HAP-1 (cell line): ENCODE measurements around the gene GEMIN5.

Experiments
- DNase-seq, 2 experiments: peaks; one replicate each; pipeline ENCODE4 v3.0.0-alpha.2; 2016 to 2020; ENCODE audit warnings: low spot score in 2 of 2
- H3K27me3 ChIP-seq: fragments of 250-450 bp; sonication (Bioruptor Pico); 2 replicates; pipeline ENCODE4 v1.5.1; 2020; ENCODE audit warnings: low read depth, mild to moderate bottlenecking, moderate library complexity
- H3K36me3 ChIP-seq: fragments of 250-450 bp; sonication (Bioruptor Pico); replicated peaks from 2 replicates; pipeline ENCODE4 v1.5.1; 2020; ENCODE audit warnings: mild to moderate bottlenecking
- H3K4me1 ChIP-seq: fragments of 250-450 bp; sonication (Bioruptor Pico); 2 replicates; pipeline ENCODE4 v1.5.1; 2020; ENCODE audit warnings: mild to moderate bottlenecking
- H3K4me3 ChIP-seq: fragments of 250-450 bp; sonication (Bioruptor Pico); 2 replicates; pipeline ENCODE4 v1.5.1; 2020; ENCODE audit warnings: mild to moderate bottlenecking, moderate library complexity
- H3K9me3 ChIP-seq: fragments of 250-450 bp; sonication (Bioruptor Pico); 2 replicates; pipeline ENCODE4 v1.5.1; 2020; ENCODE audit warnings: mild to moderate bottlenecking, moderate library complexity
- in situ Hi-C: fragments of 300-500 bp; cut with MboI; formaldehyde crosslinking; loops from 3 replicates; pipeline ENCODE4 v1.14.3; 2020; ENCODE audit warnings: low sequenced_read_pairs, inconsistent platforms, mixed read lengths

Gene GEMIN5

GRCh38 chr5:154860123-154860522 is 77.9 kb downstream of the GEMIN5 start:
- Histone ChIP-seq H3K36me3 (peaks cover 21% of the 10 kb centered on the region), H3K27me3 (no peaks in the 10 kb centered on the region), H3K9me3 (no peaks in the 10 kb centered on the region; the same call in 1 of the 2 replicates), H3K4me3 (peak overlapping the region; percentile 89), H3K4me1 (peaks cover 19% of the 10 kb centered on the region)
- in situ Hi-C loops = no loop called here
- peak in 1 of 2 experiments; percentile 32 for DNase-seq

DNA sequence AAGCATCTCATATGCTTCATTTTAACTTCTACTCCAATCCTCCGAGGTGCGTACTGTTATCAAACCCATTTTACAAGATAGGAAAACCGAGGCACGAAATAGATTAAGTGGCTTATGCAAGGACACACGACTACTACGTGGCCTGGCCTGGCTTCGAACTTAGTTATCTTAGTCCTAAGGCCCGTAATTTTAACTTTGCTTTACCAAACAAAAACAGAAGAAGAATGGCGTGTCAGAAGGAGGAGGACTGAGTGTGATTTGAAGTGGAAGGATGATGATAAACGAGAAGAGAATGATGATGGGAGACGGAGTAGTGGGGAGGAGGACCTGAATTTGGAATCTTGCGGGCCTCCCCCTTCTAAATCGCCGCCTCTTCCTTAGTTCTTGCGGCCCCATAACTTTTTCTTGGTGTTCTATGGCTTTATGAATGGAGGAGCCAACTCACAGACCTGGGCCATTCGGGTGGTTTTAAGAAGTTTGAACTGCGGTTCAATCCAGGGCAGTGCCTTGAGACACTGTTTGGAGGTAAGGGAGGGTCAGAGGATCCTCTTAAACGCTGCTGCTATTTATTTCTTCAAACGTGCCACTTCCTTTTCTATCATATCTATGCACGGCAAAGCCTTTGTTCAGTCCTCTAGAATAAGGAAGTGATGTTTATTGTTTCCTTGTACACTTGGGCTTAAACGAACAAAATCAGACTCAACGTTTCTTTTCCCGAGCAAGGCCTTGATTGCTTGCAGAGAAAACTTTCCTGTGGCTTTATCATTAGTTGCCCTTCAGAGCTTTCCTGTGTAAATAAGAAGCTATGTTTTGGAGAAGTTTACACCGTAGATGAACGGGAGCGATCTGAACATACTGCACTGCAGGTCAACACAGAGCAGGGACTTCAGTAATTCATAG is 78.8 kb downstream of the GEMIN5 start:
- H3K27me3 ChIP-seq = no peaks in the 10 kb centered on the region
- H3K4me1 ChIP-seq = peaks cover 19% of the 10 kb centered on the region
- peaks cover 13% of the 10 kb centered on the region for H3K36me3 ChIP-seq
- in situ Hi-C loops = no loop called here
- peak overlapping the region; percentile 89 for H3K4me3 ChIP-seq
- peak in 1 of 2 experiments; percentile 16 for DNase-seq
- H3K9me3 ChIP-seq = no peaks in the 10 kb centered on the region; the same call in 1 of the 2 replicates

- H3K36me3 ChIP-seq = peaks cover 10% of the 10 kb centered on the region
- H3K27me3 ChIP-seq = no peaks in the 10 kb centered on the region
- in situ Hi-C loops = no loop called here
- DNase-seq = peak; percentile 92 to 99
- no peaks in the 10 kb centered on the region; the same call in 1 of the 2 replicates for H3K9me3 ChIP-seq
- peaks cover 19% of the 10 kb centered on the region for H3K4me1 ChIP-seq
- peak within 1 kb of the TSS; percentile 89 for H3K4me3 ChIP-seq
Measured at GRCh38 chr5:154858297-154858971, 79.6 kb downstream of the GEMIN5 start, which contains the start of gene CNOT8. CNOT8 (plus strand) TSS chr5:154858627; CDS start chr5:154863279, 4,652 bp downstream.

GRCh38 chr5:154857530-154858296 is 80.3 kb downstream of the GEMIN5 start:
- no peaks in the 10 kb centered on the region; the same call in 1 of the 2 replicates for H3K9me3 ChIP-seq
- DNase-seq = peak; percentile 90 to 96
- in situ Hi-C loops = no loop called here
- H3K4me1 ChIP-seq = peaks cover 19% of the 10 kb centered on the region
- peak overlapping the region; percentile 89 for H3K4me3 ChIP-seq
- peaks cover 3% of the 10 kb centered on the region for H3K36me3 ChIP-seq
- H3K27me3 ChIP-seq = no peaks in the 10 kb centered on the region

- H3K4me3 ChIP-seq = no peak overlapping the region
- H3K4me1 ChIP-seq = no peaks in the 10 kb centered on the region
- H3K36me3 ChIP-seq = no peaks in the 10 kb centered on the region
- no peak for DNase-seq
- H3K9me3 ChIP-seq = no peaks in the 10 kb centered on the region
- in situ Hi-C loops = no loop called here
- no peaks in the 10 kb centered on the region for H3K27me3 ChIP-seq
Measured at GRCh38 chr5:154851351-154851750, 86.7 kb downstream of the GEMIN5 start.

DNA sequence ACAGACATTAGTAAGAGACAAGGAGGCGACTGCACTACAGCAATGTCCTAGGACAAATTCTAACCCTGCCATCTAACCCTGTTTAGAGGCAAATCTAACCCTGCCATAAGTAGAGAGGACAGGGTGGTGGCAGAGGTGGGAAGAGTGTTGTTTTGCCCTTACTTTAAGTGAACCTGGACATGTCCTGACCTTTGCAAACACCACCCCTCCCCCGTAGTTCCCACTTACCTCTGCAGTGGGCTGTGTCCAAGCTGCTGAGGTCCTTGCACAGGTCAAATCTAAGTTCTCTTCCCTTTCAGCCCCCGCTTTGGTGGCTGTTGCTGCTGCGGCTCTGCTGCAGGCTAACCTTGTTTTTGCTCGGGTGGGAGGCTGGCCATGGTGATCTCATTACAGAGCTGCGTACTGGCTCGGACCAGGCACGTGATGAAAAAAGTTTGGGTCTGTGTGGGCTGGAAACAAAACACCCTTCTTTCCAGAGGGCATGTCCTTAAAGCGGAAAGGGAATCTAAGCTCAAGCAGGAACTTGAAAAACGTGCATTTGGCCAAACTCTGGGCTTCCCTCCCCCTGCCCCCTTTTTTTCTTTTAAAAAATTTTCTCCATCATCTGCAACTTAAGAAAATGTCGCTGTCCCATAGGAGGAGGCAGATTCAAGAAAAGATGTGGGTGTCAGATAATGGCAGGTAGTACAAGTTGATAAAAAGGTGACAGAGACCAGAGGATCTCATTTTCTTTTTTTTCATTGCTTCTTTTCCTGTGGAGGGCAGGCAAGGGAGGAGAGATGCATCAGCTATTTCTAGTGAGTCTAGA is 87.6 kb downstream of the GEMIN5 start, which contains the start of gene FAXDC2:
FAXDC2 (minus strand) TSS at position 349 of the 808 bp plus-strand sequence. CDS start 12,425 bp downstream, outside the sequence.
- H3K4me3 ChIP-seq = no peak within 1 kb of the TSS

DNA sequence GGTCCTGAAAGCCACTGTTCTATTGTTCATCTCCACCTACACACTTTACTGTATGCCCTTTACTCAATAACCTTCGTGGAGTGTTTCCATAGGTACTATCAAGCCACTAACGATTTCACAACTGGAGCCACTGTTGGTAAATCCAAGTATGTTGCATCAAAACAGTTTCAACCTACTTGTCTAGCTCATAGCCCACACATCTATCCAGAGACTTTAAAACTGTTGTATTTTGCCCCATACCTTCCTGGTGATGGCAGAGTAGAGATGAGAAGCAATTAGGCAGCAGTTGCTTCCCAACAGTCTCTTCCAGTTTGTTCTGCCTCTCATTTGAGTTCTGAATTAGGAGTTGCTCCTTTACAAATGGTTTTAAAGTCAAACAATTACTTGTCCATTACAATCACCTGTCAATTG is 88.2 kb downstream of the GEMIN5 start:
- Histone ChIP-seq H3K27me3 (no peaks in the 10 kb centered on the region), H3K36me3 (no peaks in the 10 kb centered on the region), H3K4me3 (no peak overlapping the region), H3K9me3 (no peaks in the 10 kb centered on the region), H3K4me1 (no peaks in the 10 kb centered on the region)
- in situ Hi-C loops = no loop called here
- no peak for DNase-seq

More for the DNA sequence above, 87.6 kb downstream of the GEMIN5 start, which contains the start of gene FAXDC2:
- Histone ChIP-seq H3K9me3 (no peaks in the 10 kb centered on the region), H3K36me3 (no peaks in the 10 kb centered on the region), H3K27me3 (no peaks in the 10 kb centered on the region), H3K4me1 (no peaks in the 10 kb centered on the region)
- in situ Hi-C loops = no loop called here
- peak in 1 of 2 experiments; percentile 24 for DNase-seq

DNA sequence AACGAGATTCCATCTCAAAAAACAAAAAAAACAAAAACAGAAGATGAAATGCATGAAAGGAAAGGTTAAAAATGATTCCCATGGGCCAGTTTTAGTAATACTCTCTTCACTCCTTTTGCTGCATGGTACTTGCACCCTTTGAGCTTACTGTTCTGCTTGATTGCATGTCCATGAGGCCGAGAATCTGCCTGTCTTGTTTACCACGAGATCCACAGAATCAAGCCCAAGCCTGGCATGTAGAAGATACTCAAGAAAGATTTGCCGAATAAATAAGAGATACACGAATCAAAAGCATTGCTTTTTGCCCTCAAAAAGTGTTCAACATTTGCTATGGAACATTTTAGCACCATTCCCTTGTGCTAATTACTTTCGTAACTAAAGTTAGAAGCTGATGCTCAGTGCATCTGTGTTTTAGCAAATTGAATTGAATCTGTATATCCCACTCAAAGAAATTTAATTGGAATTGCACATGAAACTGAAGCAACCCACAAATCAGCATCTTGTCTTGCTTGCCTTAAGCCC is 88.7 kb downstream of the GEMIN5 start:
- Histone ChIP-seq H3K4me3 (no peak overlapping the region), H3K36me3 (no peaks in the 10 kb centered on the region), H3K9me3 (no peaks in the 10 kb centered on the region), H3K27me3 (no peaks in the 10 kb centered on the region), H3K4me1 (no peaks in the 10 kb centered on the region)
- in situ Hi-C loops = no loop called here
- no peak for DNase-seq

- Histone ChIP-seq H3K4me3 (no peak overlapping the region), H3K4me1 (no peaks in the 10 kb centered on the region), H3K9me3 (no peaks in the 10 kb centered on the region), H3K27me3 (no peaks in the 10 kb centered on the region), H3K36me3 (no peaks in the 10 kb centered on the region)
- DNase-seq = no peak
- in situ Hi-C loops = no loop called here
Measured at GRCh38 chr5:154844809-154845208, 93.2 kb downstream of the GEMIN5 start.

GRCh38 chr5:154842689-154843530 is 95.1 kb downstream of the GEMIN5 start:
- DNase-seq = no peak
- H3K4me3 ChIP-seq = no peak overlapping the region
- no peaks in the 10 kb centered on the region for H3K4me1 ChIP-seq
- H3K27me3 ChIP-seq = no peaks in the 10 kb centered on the region
- H3K36me3 ChIP-seq = no peaks in the 10 kb centered on the region
- in situ Hi-C loops = no loop called here
- no peaks in the 10 kb centered on the region for H3K9me3 ChIP-seq

DNA sequence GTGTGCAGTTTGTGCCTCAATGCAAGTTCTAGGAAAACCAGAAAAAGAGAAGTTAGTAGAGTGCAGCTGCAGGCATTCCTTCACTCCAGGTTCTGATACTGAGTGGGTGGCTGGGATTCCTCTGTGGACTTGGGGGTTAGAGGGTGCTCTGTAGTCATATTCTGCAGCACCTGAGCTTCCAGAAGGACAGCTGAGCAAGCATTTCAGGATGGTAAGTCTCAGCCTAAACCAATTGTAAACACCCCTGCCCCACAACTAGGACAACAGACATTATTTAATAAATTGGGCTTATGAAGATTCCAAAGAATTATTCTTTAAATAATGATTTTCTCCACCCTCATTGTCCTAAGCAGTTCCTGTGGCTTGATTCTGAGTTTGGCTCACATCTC is 96.7 kb downstream of the GEMIN5 start:
- no peak overlapping the region for H3K4me3 ChIP-seq
- H3K27me3 ChIP-seq = no peaks in the 10 kb centered on the region
- no peaks in the 10 kb centered on the region for H3K36me3 ChIP-seq
- in situ Hi-C loops = no loop called here
- no peak for DNase-seq
- H3K9me3 ChIP-seq = no peaks in the 10 kb centered on the region
- H3K4me1 ChIP-seq = no peaks in the 10 kb centered on the region
